A549 (cell line): Measurements from ENCODE around the gene FOXO1. TPM values are rescaled to one million over a fixed set of nuclear protein-coding genes. Genes with fewer than 3 reads are reported as not detected.

ENCODE experiments used
- ATAC-seq, 2 experiments: fragments of 200-7000 bp in 1 of 2; fragments of >200 bp in 1 of 2; cut with Nextera tagmentation in 1 of 2; cut with Tn5 transposase in 1 of 2; 3 replicates each; pipeline versions ENCODE4 v1.8.0 to v1.9.1; 2018 to 2020; ENCODE audit warnings: mild to moderate bottlenecking in 1 of 2, moderate library complexity in 1 of 2
- CTCF ChIA-PET: fragments of 300-600 bp; sonication (Branson Sonifier 250); formaldehyde crosslinking; extraction: SDS; loops from one replicate; lab custom pipeline; 2021; ENCODE audit warnings: antibody characterized with exemption, inconsistent platforms; lab: Yijun Ruan, JAX
- POLR2A ChIA-PET: fragments of 350-600 bp; formaldehyde crosslinking; extraction: SDS; loops from one replicate; lab custom pipeline; 2021; ENCODE audit warnings: antibody characterized with exemption, inconsistent platforms; lab: Yijun Ruan, JAX
- DNase-seq, 2 experiments: peaks; one replicate each; pipeline versions ENCODE4 v3.0.0 to v3.0.0-alpha.2; 2011 to 2016; ENCODE audit warnings: low read depth in 1 of 2, low spot score in 1 of 2
- FAIRE-seq: peaks from 2 replicates; lab custom pipeline; 2011; peaks lifted over from hg19 to GRCh38; lab: Jason Lieb, UNC
- H3K27ac ChIP-seq, 2 experiments: fragments of >200 bp; sonication (Bioruptor Twin); formaldehyde crosslinking; 3 replicates each; pipeline ENCODE4 v1.5.1; 2016 to 2017
- H3K4me1 ChIP-seq: fragments of >200 bp; sonication (Bioruptor Twin); formaldehyde crosslinking; 3 replicates; pipeline ENCODE4 v1.6.1; 2016
- H3K4me2 ChIP-seq: fragments of >200 bp; sonication (Bioruptor Twin); formaldehyde crosslinking; 3 replicates; pipeline ENCODE4 v1.6.1; 2016
- H3K4me3 ChIP-seq: fragments of >200 bp; sonication (Bioruptor Twin); formaldehyde crosslinking; 3 replicates; pipeline ENCODE4 v1.5.1; 2016
- H3K9me3 ChIP-seq: fragments of >200 bp; sonication (Bioruptor Twin); formaldehyde crosslinking; 3 replicates; pipeline ENCODE4 v1.6.1; 2016
- BCL3 ChIP-seq: fragments of >200 bp; sonication (Bioruptor Twin); formaldehyde crosslinking; IDR thresholded peaks from 3 replicates; pipeline ENCODE4 v1.6.1; 2016
- BHLHE40 ChIP-seq: IDR thresholded peaks from 2 replicates; pipeline ENCODE4 v1.6.1; 2012; ENCODE audit warnings: low read depth, low read length, inconsistent platforms
- CHD2 ChIP-seq: fragments of 150-350 bp; IDR thresholded peaks from 2 replicates; pipeline ENCODE4 v1.6.1; 2014; ENCODE audit warnings: low read length; ENCODE audit not compliant: partially characterized antibody
- CTCF ChIP-seq: fragments of >200 bp; sonication (Bioruptor Twin); formaldehyde crosslinking; IDR thresholded peaks from 3 replicates; pipeline ENCODE4 v1.5.1; 2016
- E2F6 ChIP-seq: IDR thresholded peaks from 2 replicates; pipeline ENCODE4 v1.6.1; 2012; ENCODE audit warnings: low read depth, borderline replicate concordance
- EHF ChIP-seq: fragments of 250-450 bp; sonication (Bioruptor Pico); IDR thresholded peaks from 2 replicates; pipeline ENCODE4 v1.5.0; 2020; ENCODE audit warnings: mild to moderate bottlenecking
- ELK1 ChIP-seq: fragments of 150-350 bp; IDR thresholded peaks from 2 replicates; pipeline ENCODE4 v1.6.1; 2014; ENCODE audit warnings: low read depth, mild to moderate bottlenecking, low read length
- EP300 ChIP-seq, 2 experiments: fragments of >200 bp; sonication (Bioruptor Twin); formaldehyde crosslinking; IDR thresholded peaks; 2 replicates in 1 of 2; 3 replicates in 1 of 2; pipeline ENCODE4 v1.6.1; 2016 to 2017
- FOSB ChIP-seq: fragments of 250-450 bp; sonication (Bioruptor Pico); IDR thresholded peaks from 2 replicates; pipeline ENCODE4 v1.5.0; 2020; ENCODE audit warnings: mild to moderate bottlenecking, moderate library complexity
- FOXS1 ChIP-seq: fragments of 250-450 bp; sonication (Bioruptor Pico); IDR thresholded peaks from 2 replicates; pipeline ENCODE4 v1.5.0; 2020; ENCODE audit warnings: mild to moderate bottlenecking, moderate library complexity
- GATA3 ChIP-seq: IDR thresholded peaks from 2 replicates; pipeline ENCODE4 v1.6.1; 2012; ENCODE audit warnings: borderline replicate concordance
- HES2 ChIP-seq: fragments of >200 bp; sonication (Bioruptor Twin); formaldehyde crosslinking; IDR thresholded peaks from 2 replicates; pipeline ENCODE4 v1.6.1; 2016
- HEYL ChIP-seq: fragments of 250-450 bp; sonication (Bioruptor Pico); IDR thresholded peaks from 2 replicates; pipeline ENCODE4 v1.8.0; 2021; ENCODE audit warnings: mild to moderate bottlenecking, moderate library complexity
- HOXB5 ChIP-seq: fragments of 250-450 bp; sonication (Bioruptor Pico); IDR thresholded peaks from 2 replicates; pipeline ENCODE4 v1.5.0; 2020; ENCODE audit warnings: mild to moderate bottlenecking, moderate library complexity
- KDM5A ChIP-seq: fragments of 200-600 bp; sonication (generic); IDR thresholded peaks from 2 replicates; pipeline ENCODE4 v1.6.1; 2016; ENCODE audit warnings: antibody characterized with exemption, mild to moderate bottlenecking
- MAFK ChIP-seq: fragments of 450-650 bp; IDR thresholded peaks from 2 replicates; pipeline ENCODE4 v1.6.1; 2014; ENCODE audit not compliant: partially characterized antibody
- MAZ ChIP-seq: fragments of 150-350 bp; IDR thresholded peaks from 2 replicates; pipeline ENCODE4 v1.6.1; 2014; ENCODE audit warnings: antibody characterized with exemption, low read depth, low read length, borderline replicate concordance
- MYC ChIP-seq: IDR thresholded peaks from 2 replicates; pipeline ENCODE4 v1.6.1; 2012; ENCODE audit warnings: mild to moderate bottlenecking, inconsistent platforms, low read length, improper control_type of control experiment, borderline replicate concordance
- POLR2A ChIP-seq: IDR thresholded peaks from 2 replicates; pipeline ENCODE4 v1.6.1; 2012; ENCODE audit warnings: mild to moderate bottlenecking, low read length
- POLR2AphosphoS2 ChIP-seq: conservative IDR thresholded peaks from 2 replicates; pipeline ENCODE4 v1.6.1; 2012; ENCODE audit warnings: low read length, improper control_type of control experiment, inconsistent platforms
- RFX5 ChIP-seq: fragments of 450-650 bp; IDR thresholded peaks from 2 replicates; pipeline ENCODE4 v1.7.1; 2014; ENCODE audit warnings: antibody characterized with exemption, mild to moderate bottlenecking, moderate library complexity
- RNF2 ChIP-seq: fragments of 200-600 bp; sonication (generic); IDR thresholded peaks from 2 replicates; pipeline ENCODE4 v1.6.1; 2016; ENCODE audit warnings: low read depth, mild to moderate bottlenecking, antibody characterized with exemption, moderate library complexity, borderline replicate concordance
- SMC3 ChIP-seq: fragments of >200 bp; sonication (Bioruptor Twin); formaldehyde crosslinking; IDR thresholded peaks from 3 replicates; pipeline ENCODE4 v1.6.1; 2018; ENCODE audit warnings: inconsistent platforms
- TFCP2L1 ChIP-seq: fragments of 250-450 bp; sonication (Bioruptor Pico); IDR thresholded peaks from 2 replicates; pipeline ENCODE4 v1.5.0; 2021; ENCODE audit warnings: mild to moderate bottlenecking
- USF2 ChIP-seq: fragments of 450-650 bp; IDR thresholded peaks from 2 replicates; pipeline ENCODE4 v1.6.1; 2014; ENCODE audit warnings: antibody characterized with exemption
- ZNF302 ChIP-seq: fragments of 250-450 bp; sonication (Bioruptor Pico); IDR thresholded peaks from 2 replicates; pipeline ENCODE4 v1.9.0; 2021; ENCODE audit warnings: inconsistent platforms, mild to moderate bottlenecking, moderate library complexity
- ZSCAN20 ChIP-seq: fragments of 250-450 bp; sonication (Bioruptor Pico); IDR thresholded peaks from 2 replicates; pipeline ENCODE4 v1.8.0; 2022; ENCODE audit warnings: mild to moderate bottlenecking, moderate library complexity
- WGBS: methylation state at CpG from one replicate; pipeline ENCODE4 v1.1.6; 2017; ENCODE audit errors: missing lambda C conversion rate; 5-methylcytosine and 5-hydroxymethylcytosine counted together
- polyA plus RNA-seq, 4 experiments: library from polyadenylated mRNA; depleted of rRNA in 3 of 4; stranded (reverse); fragments of >200 nt; fragmentation: RNase III in 1 of 4; extraction: RNeasy Plus Mini Kit Qiagen cat#74134 plus additional on column Dnase treatment in 1 of 4; gene quantifications; 2 replicates in 3 of 4; 3 replicates in 1 of 4; pipeline ENCODE4 v1.2.3, GENCODE V29; 2011 to 2017

Gene FOXO1
- polyA plus RNA-seq, 2 of the 4 experiments (the other 2 are of a cell fraction): 2.2 to 3.6 TPM

GRCh38 chr13:40676007-40676406 lies 9.6 kb upstream of the FOXO1 start:
- CTCF ChIA-PET: interaction anchor here (1.1 kb wide), 2 partner anchors 9 to 311 kb away, joined by 3 read pairs; no protein-coding TSS in a partner anchor
- FAIRE-seq (no peak), DNase-seq (no peak), ATAC-seq (no peak)
- POLR2A ChIA-PET: no interaction called here
- Histone ChIP-seq H3K4me1 (peaks cover 16% of the 10 kb centered on the region), H3K27ac (no peak overlapping the region), H3K4me2 (no peak overlapping the region), H3K9me3 (no peaks in the 10 kb centered on the region), H3K4me3 (no peak overlapping the region)
- WGBS: 73% methylated on average over 2 of the region's 2 CpGs
- TF ChIP-seq TFCP2L1 (CRISPR knock-in tag) (no peak), ZSCAN20 (CRISPR knock-in tag) (no peak), HES2 (no peak), ELK1 (no peak), EHF (CRISPR knock-in tag) (no peak), MAFK (no peak), USF2 (no peak), CHD2 (no peak), FOSB (CRISPR knock-in tag) (no peak), GATA3 (no peak), RNF2 (no peak), HOXB5 (CRISPR knock-in tag) (no peak), BCL3 (no peak)

GRCh38 chr13:40673414-40673813 lies 7.0 kb upstream of the FOXO1 start:
- CTCF ChIA-PET: interaction anchor here (1.5 to 1.6 kb wide), 2 partner anchors 82 to 731 kb away, joined by 3 to 7 read pairs; no protein-coding TSS in a partner anchor
- DNase-seq (no peak), FAIRE-seq (no peak), ATAC-seq (no peak)
- Histone ChIP-seq H3K4me3 (no peak overlapping the region), H3K9me3 (no peaks in the 10 kb centered on the region), H3K4me1 (peaks cover 16% of the 10 kb centered on the region), H3K4me2 (no peak overlapping the region; the same call in 2 of the 3 replicates), H3K27ac (peak overlapping the region; percentile 48 to 62; a peak in 2 of 6 replicates)
- no peak for TF ChIP-seq HEYL
- no peak for TF ChIP-seq E2F6
- no peak for TF ChIP-seq RNF2
- TF ChIP-seq BCL3: no peak
- TF ChIP-seq CTCF: no peak
- no peak for TF ChIP-seq CHD2
- TF ChIP-seq MYC: no peak
- TF ChIP-seq USF2: no peak
- no peak for TF ChIP-seq POLR2A
- no peak for TF ChIP-seq EHF (CRISPR knock-in tag)
- no peak for TF ChIP-seq KDM5A
- no peak for TF ChIP-seq FOXS1
- TF ChIP-seq RFX5: no peak
- no peak for TF ChIP-seq MAZ
- TF ChIP-seq SMC3: no peak
- no peak for TF ChIP-seq POLR2AphosphoS2
- TF ChIP-seq ZNF302 (CRISPR knock-in tag): no peak
- no peak for TF ChIP-seq EP300 (IDR thresholded peaks at IDR 0.05)
- no peak for TF ChIP-seq BHLHE40
- POLR2A ChIA-PET: no interaction called here
